ENCODE measurements around the gene MYD88.
A peak's percentile ranks its signal among the peaks of the same experiment; 100 is the strongest.

Gene MYD88

GRCh38 chr3:38168151-38169026, 29.9 kb downstream of the MYD88 start:
- DNase-seq, result peak; percentile 71

GRCh38 chr3:38169027-38169317, 30.5 kb downstream of the MYD88 start:
- no peak for DNase-seq

GRCh38 chr3:38170722-38171121, 32.3 kb downstream of the MYD88 start:
- no peak for DNase-seq

GRCh38 chr3:38171622-38172021, 33.2 kb downstream of the MYD88 start:
- DNase-seq, result no peak

- DNase-seq, result no peak
These were observed 35.5 kb downstream of the MYD88 start for GRCh38 chr3:38173834-38174418.

GRCh38 chr3:38177181-38177580, 38.7 kb downstream of the MYD88 start:
- DNase-seq, result no peak

GRCh38 chr3:38186781-38187180, 48.3 kb downstream of the MYD88 start:
- no peak for DNase-seq

GRCh38 chr3:38190481-38190881, 52.0 kb downstream of the MYD88 start:
- no peak for DNase-seq

Data from amniotic stem cell (primary cell).